ENCODE measurements around the gene DCLK1.

DNA sequence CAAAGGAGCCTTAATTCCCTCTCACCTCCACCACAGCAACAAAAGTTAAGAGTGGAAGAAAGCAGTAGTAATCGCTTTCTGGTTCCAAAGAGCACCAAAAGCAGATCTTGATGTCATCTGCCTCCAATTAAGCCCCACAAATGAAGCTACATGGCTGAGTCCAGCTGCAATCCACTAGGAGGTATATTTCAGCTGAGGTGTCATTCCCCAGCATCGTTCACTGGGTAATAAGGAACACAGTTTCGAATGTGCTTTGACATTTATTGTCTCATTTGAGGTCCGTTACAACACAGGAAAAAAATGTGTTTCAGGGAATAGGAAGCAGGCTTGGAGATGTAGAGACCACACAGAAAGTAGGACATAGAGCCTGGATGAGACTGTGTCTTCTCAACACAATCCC is 190.4 kb downstream of the DCLK1 start:
- no peak for TF ChIP-seq CTCF (IDR thresholded peaks at IDR 0.05)
- TF ChIP-seq POLR2A (IDR thresholded peaks at IDR 0.05), result no peak

Measured in uterus (tissue), 2 donors.